HCT116 (cell line): Measurements from ENCODE around the gene ABCC9. TPM values are rescaled to one million over a fixed set of nuclear protein-coding genes. Genes with fewer than 3 reads are reported as not detected.

ENCODE experiments used
- ATAC-seq: fragments of 200-7000 bp; cut with Tn5 transposase; 2 replicates; pipeline ENCODE4 v1.9.1; 2020; ENCODE audit warnings: mild to moderate bottlenecking, moderate library complexity
- BruUV-seq: library from RNA; stranded (reverse); fragments of 400-500 nt; replicated peaks from 2 replicates; lab custom pipeline; 2021; lab: Mats Ljungman, UMichigan
- CTCF ChIA-PET: fragments of 300-600 bp; sonication (Branson Sonifier 250); formaldehyde crosslinking; loops from one replicate; lab custom pipeline; 2021; ENCODE audit warnings: antibody characterized with exemption; lab: Charles Lee
- POLR2A ChIA-PET: fragments of 300-600, 350-600 bp; sonication (Branson Sonifier 250); formaldehyde crosslinking; loops from one replicate; lab custom pipeline; 2021; ENCODE audit warnings: antibody characterized with exemption; lab: Charles Lee
- RAD21 ChIA-PET, 2 experiments: fragments of 300-600 bp; sonication (Branson Sonifier 250); formaldehyde crosslinking; loops; one replicate each; lab custom pipeline; 2023; ENCODE audit warnings: low total read pairs in 2 of 2; ENCODE audit not compliant: uncharacterized antibody in 2 of 2, unreplicated experiment in 2 of 2, low non-redundant PET in 1 of 2; lab: Charles Lee
- DNase-seq: peaks from one replicate; pipeline ENCODE4 v3.0.0-alpha.2; 2010; ENCODE audit warnings: low read depth, low spot score
- H2AFZ ChIP-seq: fragments of 200-600 bp; shearing (Covaris generic), sonication (generic); 2 replicates; pipeline ENCODE4 v1.6.1; 2017; ENCODE audit warnings: low read depth, mixed run types, mixed read lengths, antibody characterized with exemption, low read length; ENCODE audit not compliant: poor library complexity, severe bottlenecking
- H3K27ac ChIP-seq: 2 replicates; pipeline ENCODE4 v1.5.1; 2012; ENCODE audit warnings: low read depth, low read length
- H3K27me3 ChIP-seq: fragments of 200-600 bp; sonication (generic); 2 replicates; pipeline ENCODE4 v1.6.1; 2016; ENCODE audit warnings: mixed run types, low read length, mixed read lengths; ENCODE audit not compliant: insufficient read depth
- H3K36me3 ChIP-seq, 2 experiments: fragments of 200-500 bp in 1 of 2; fragments of 200-600 bp in 1 of 2; sonication (Bioruptor generic) in 1 of 2; sonication (generic) in 1 of 2; 2 replicates each; pipeline versions ENCODE4 v1.5.1 to v1.6.1; 2014 to 2016; ENCODE audit warnings: low read length in 2 of 2, inconsistent platforms in 1 of 2, mixed read lengths in 1 of 2, mixed run types in 1 of 2; ENCODE audit not compliant: insufficient read depth in 2 of 2, control insufficient read depth in 1 of 2
- H3K4me1 ChIP-seq, 2 experiments: fragments of 200-600 bp in 1 of 2; sonication (generic) in 1 of 2; 2 replicates each; pipeline versions ENCODE4 v1.5.1 to v1.6.1; 2012 to 2017; ENCODE audit warnings: low read length in 2 of 2, inconsistent platforms in 1 of 2, mild to moderate bottlenecking in 1 of 2, mixed read lengths in 1 of 2, mixed run types in 1 of 2, moderate library complexity in 1 of 2; ENCODE audit not compliant: insufficient read depth in 2 of 2, control insufficient read depth in 1 of 2
- H3K4me2 ChIP-seq: fragments of 200-600 bp; sonication (generic); 2 replicates; pipeline ENCODE4 v1.6.1; 2017; ENCODE audit warnings: mixed run types, low read length, mixed read lengths
- H3K4me3 ChIP-seq, 2 experiments: fragments of 200-600 bp in 1 of 2; sonication (generic) in 1 of 2; replicated peaks in 1 of 2; 2 replicates each; pipeline ENCODE4 v1.5.1; 2011 to 2016; ENCODE audit warnings: low read length in 2 of 2, control low read depth in 1 of 2, low read depth in 1 of 2, mild to moderate bottlenecking in 1 of 2, mixed read lengths in 1 of 2, mixed run types in 1 of 2
- H3K79me2 ChIP-seq: fragments of 200-600 bp; sonication (generic); 2 replicates; pipeline ENCODE4 v1.6.1; 2017; ENCODE audit warnings: mild to moderate bottlenecking, mixed run types, low read length, moderate library complexity, mixed read lengths; ENCODE audit not compliant: insufficient read depth
- H3K9ac ChIP-seq: fragments of 200-600 bp; sonication (generic); 2 replicates; pipeline ENCODE4 v1.6.1; 2016; ENCODE audit warnings: low read length, mixed read lengths
- H3K9me2 ChIP-seq: fragments of 200-600 bp; sonication (generic), shearing (Covaris generic); 2 replicates; pipeline ENCODE4 v1.6.1; 2017; ENCODE audit warnings: mixed run types, mild to moderate bottlenecking, moderate library complexity; ENCODE audit not compliant: insufficient read depth
- H3K9me3 ChIP-seq, 2 experiments: fragments of 200-500 bp in 1 of 2; fragments of 200-600 bp in 1 of 2; sonication (Bioruptor generic) in 1 of 2; sonication (generic) in 1 of 2; 2 replicates each; pipeline ENCODE4 v1.6.1; 2014 to 2017; ENCODE audit warnings: low read length in 2 of 2, mixed read lengths in 2 of 2, inconsistent platforms in 1 of 2, low read depth in 1 of 2, mild to moderate bottlenecking in 1 of 2, mixed run types in 1 of 2, moderate library complexity in 1 of 2; ENCODE audit not compliant: control insufficient read depth in 1 of 2, insufficient read depth in 1 of 2
- H4K20me1 ChIP-seq: fragments of 200-600 bp; sonication (generic), shearing (Covaris generic); 2 replicates; pipeline ENCODE4 v1.6.1; 2017; ENCODE audit warnings: mixed run types, mild to moderate bottlenecking, moderate library complexity; ENCODE audit not compliant: insufficient read depth
- ATF3 ChIP-seq: IDR thresholded peaks from 2 replicates; pipeline ENCODE4 v1.6.1; 2012
- CEBPB ChIP-seq: IDR thresholded peaks from 2 replicates; pipeline ENCODE4 v1.6.1; 2012; ENCODE audit warnings: low read depth
- CTCF ChIP-seq, 3 experiments: fragments of 200-600 bp in 1 of 3; sonication (generic) in 1 of 3; IDR thresholded peaks in 2 of 3; conservative IDR thresholded peaks in 1 of 3; 2 replicates each; pipeline ENCODE4 v1.5.1; 2012 to 2017; ENCODE audit warnings: low read depth in 2 of 3, low read length in 2 of 3, antibody characterized with exemption in 1 of 3, borderline replicate concordance in 1 of 3, control low read depth in 1 of 3, mild to moderate bottlenecking in 1 of 3, mixed read lengths in 1 of 3, mixed run types in 1 of 3, moderate library complexity in 1 of 3; ENCODE audit not compliant: insufficient read depth in 1 of 3
- EGR1 ChIP-seq: IDR thresholded peaks from 2 replicates; pipeline ENCODE4 v1.6.1; 2012; ENCODE audit warnings: low read depth
- ELF1 ChIP-seq: IDR thresholded peaks from 2 replicates; pipeline ENCODE4 v1.6.1; 2012; ENCODE audit warnings: low read depth, borderline replicate concordance
- EZH2 ChIP-seq: fragments of 200-600 bp; sonication (generic); IDR thresholded peaks from 2 replicates; pipeline ENCODE4 v1.6.1; 2017; ENCODE audit warnings: antibody characterized with exemption, mixed run types
- EZH2phosphoT487 ChIP-seq: fragments of 200-600 bp; IDR thresholded peaks from 2 replicates; pipeline ENCODE4 v1.6.1; 2018; ENCODE audit warnings: antibody characterized with exemption, borderline replicate concordance
- FOSL1 ChIP-seq: IDR thresholded peaks from 2 replicates; pipeline ENCODE4 v1.6.1; 2012; ENCODE audit warnings: low read depth
- JUND ChIP-seq: IDR thresholded peaks from 2 replicates; pipeline ENCODE4 v1.6.1; 2012
- MAX ChIP-seq: IDR thresholded peaks from 2 replicates; pipeline ENCODE4 v1.6.1; 2012
- RAD21 ChIP-seq: IDR thresholded peaks from 2 replicates; pipeline ENCODE4 v1.6.1; 2012; ENCODE audit warnings: low read depth, mild to moderate bottlenecking
- SRF ChIP-seq: IDR thresholded peaks from 2 replicates; pipeline ENCODE4 v1.6.1; 2012; ENCODE audit warnings: low read depth
- TCF7L2 ChIP-seq: IDR thresholded peaks from 2 replicates; pipeline ENCODE4 v1.7.0; 2011; ENCODE audit warnings: borderline replicate concordance, inconsistent platforms; ENCODE audit not compliant: insufficient read depth, insufficient read length; ENCODE audit errors: extremely low read depth
- YY1 ChIP-seq: IDR thresholded peaks from 2 replicates; pipeline ENCODE4 v1.6.1; 2011; ENCODE audit warnings: low read length, low read depth, moderate library complexity, mild to moderate bottlenecking; ENCODE audit not compliant: insufficient replicate concordance; ENCODE audit errors: extremely low read depth
- ZFX ChIP-seq: fragments of 450-650 bp; IDR thresholded peaks from 2 replicates; pipeline ENCODE4 v1.6.1; 2017
- ZNF274 ChIP-seq: fragments of 200-500 bp; sonication (Bioruptor generic); IDR thresholded peaks from 2 replicates; pipeline ENCODE4 v1.6.1; 2014; ENCODE audit warnings: mild to moderate bottlenecking, low read depth, low read length, inconsistent platforms
- intact Hi-C: fragments of 100-400 bp; cut with micrococcal nuclease; formaldehyde crosslinking; loops from 2 replicates; pipeline ENCODE4 v1.10.0; 2022
- total RNA-seq: library from RNA; stranded (reverse); gene quantifications from one replicate; pipeline ENCODE4 v1.2.1, GENCODE V29; 2021; ENCODE audit not compliant: unreplicated experiment

The ABCC9 gene
- total RNA-seq, 1 experiment from 2014 or later, result 0.05 TPM

GRCh38 chr12:21891751-21892217 is 49.4 kb downstream of the ABCC9 start:
- no peaks in the 10 kb centered on the region for H3K4me1 ChIP-seq
- no peak overlapping the region for H3K9ac ChIP-seq
- DNase-seq, result no peak
- H3K4me3 ChIP-seq, result no peak overlapping the region
- no peak overlapping the region for H3K27ac ChIP-seq
- ChIA-PET POLR2A (no interaction called here), RAD21 (no interaction called here)
- ATAC-seq, result no peak
- H4K20me1 ChIP-seq, result no peaks in the 10 kb centered on the region
- intact Hi-C loops, result no loop called here
- no peak overlapping the region for H2AFZ ChIP-seq
- H3K9me3 ChIP-seq, result no peaks in the 10 kb centered on the region
- no peaks in the 10 kb centered on the region for H3K9me2 ChIP-seq
- H3K36me3 ChIP-seq, result no peaks in the 10 kb centered on the region
- H3K27me3 ChIP-seq, result no peaks in the 10 kb centered on the region
- H3K4me2 ChIP-seq, result no peak overlapping the region
- BruUV-seq, result no TSS peak
- no peaks in the 10 kb centered on the region for H3K79me2 ChIP-seq
- TF ChIP-seq FOSL1 (no peak), JUND (no peak), ATF3 (no peak), ZNF274 (no peak), RAD21 (no peak), YY1 (no peak), EGR1 (no peak)
- TF ChIP-seq, all 23 proteins: peak for 0
- CTCF ChIA-PET, result no interaction called here

- BruUV-seq, result no TSS peak
- Histone ChIP-seq H2AFZ (no peak overlapping the region), H3K9me2 (no peaks in the 10 kb centered on the region), H3K4me2 (no peak overlapping the region), H3K9me3 (no peaks in the 10 kb centered on the region), H4K20me1 (no peaks in the 10 kb centered on the region)
- RAD21 ChIA-PET, result no interaction called here
- no peak for ATAC-seq
- TF ChIP-seq SRF, result no peak
- no peak for TF ChIP-seq EGR1
- TF ChIP-seq TCF7L2, result no peak
- TF ChIP-seq JUND, result no peak
- no peak for TF ChIP-seq ZFX
- no peak for TF ChIP-seq FOSL1
- TF ChIP-seq RAD21, result no peak
- TF ChIP-seq EZH2, result no peak
- no peak for TF ChIP-seq CTCF (IDR thresholded peaks at IDR 0.05 in 2 of 3, conservative IDR thresholded peaks at IDR 0.05 in 1 of 3; ENCODE audit: borderline replicate concordance in 1 of 3, insufficient read depth in 1 of 3, low read depth in 2 of 3, low read length in 2 of 3)
- TF ChIP-seq MAX, result no peak
- no peak for TF ChIP-seq EZH2phosphoT487
- no peak for TF ChIP-seq CEBPB
- no peak for TF ChIP-seq ZNF274
- TF ChIP-seq ELF1, result no peak
- TF ChIP-seq, all 23 proteins: peak for 0
- intact Hi-C loops, result loop anchor here (1.0 kb wide), 1 partner anchor 9 kb away; no protein-coding TSS in a partner anchor
- Histone ChIP-seq H3K27ac (no peak overlapping the region), H3K9ac (no peak overlapping the region), H3K79me2 (no peaks in the 10 kb centered on the region), H3K4me1 (no peaks in the 10 kb centered on the region), H3K27me3 (no peaks in the 10 kb centered on the region), H3K4me3 (no peak overlapping the region), H3K36me3 (no peaks in the 10 kb centered on the region)
- ChIA-PET CTCF (no interaction called here), POLR2A (no interaction called here)
- no peak for DNase-seq
Observed at GRCh38 chr12:21888276-21888863, 52.9 kb downstream of the ABCC9 start.
